DND-41 (cell line): ENCODE measurements around the gene LRRC14B.

Source experiments
- ATAC-seq: fragments of 200-7000 bp; cut with Tn5 transposase; 3 replicates; pipeline ENCODE4 v1.9.1; 2021; ENCODE audit warnings: low read depth; ENCODE audit not compliant: insufficient read depth
- DNase-seq: peaks from one replicate; pipeline ENCODE4 v3.0.0-alpha.2; 2020
- H2AFZ ChIP-seq: 2 replicates; pipeline ENCODE4 v1.6.0; 2012; ENCODE audit warnings: low read depth, low read length
- H3K27ac ChIP-seq: 2 replicates; pipeline ENCODE4 v1.5.1; 2012; ENCODE audit warnings: low read length, inconsistent platforms
- H3K27me3 ChIP-seq: fragments of 200-600 bp; sonication (generic); 2 replicates; pipeline ENCODE4 v1.6.0; 2012; ENCODE audit warnings: low read length, mild to moderate bottlenecking, inconsistent platforms; ENCODE audit not compliant: insufficient read depth, poor library complexity
- H3K36me3 ChIP-seq: 2 replicates; pipeline ENCODE4 v1.5.1; 2012; ENCODE audit warnings: low read length, inconsistent platforms; ENCODE audit not compliant: insufficient read depth
- H3K4me1 ChIP-seq: 2 replicates; pipeline ENCODE4 v1.5.1; 2012; ENCODE audit warnings: mild to moderate bottlenecking, low read length; ENCODE audit not compliant: insufficient read depth
- H3K4me2 ChIP-seq: 2 replicates; pipeline ENCODE4 v1.6.0; 2012; ENCODE audit warnings: mild to moderate bottlenecking, moderate library complexity, low read length, inconsistent platforms; ENCODE audit not compliant: insufficient read depth
- H3K4me3 ChIP-seq, 2 experiments: fragments of 200-600 bp in 1 of 2; shearing (Covaris generic) in 1 of 2; 2 replicates each; pipeline ENCODE4 v1.5.1; 2012 to 2016; ENCODE audit warnings: inconsistent platforms in 2 of 2, low read length in 2 of 2, mild to moderate bottlenecking in 2 of 2, low read depth in 1 of 2, moderate library complexity in 1 of 2
- H3K79me2 ChIP-seq: 2 replicates; pipeline ENCODE4 v1.6.0; 2012; ENCODE audit warnings: low read length, inconsistent platforms; ENCODE audit not compliant: insufficient read depth
- H3K9ac ChIP-seq: 2 replicates; pipeline ENCODE4 v1.6.0; 2012; ENCODE audit warnings: low read depth, mild to moderate bottlenecking, inconsistent platforms, low read length, moderate library complexity
- H3K9me3 ChIP-seq: 2 replicates; pipeline ENCODE4 v1.5.1; 2012; ENCODE audit warnings: low read length, moderate library complexity, mild to moderate bottlenecking, inconsistent platforms; ENCODE audit not compliant: insufficient read depth, severe bottlenecking
- H4K20me1 ChIP-seq: 2 replicates; pipeline ENCODE4 v1.6.0; 2012; ENCODE audit warnings: low read length; ENCODE audit not compliant: insufficient read depth
- EZH2 ChIP-seq: IDR thresholded peaks from 3 replicates; pipeline ENCODE4 v1.6.1; 2012; ENCODE audit warnings: borderline replicate concordance, low read depth, mild to moderate bottlenecking, moderate library complexity, low read length, inconsistent platforms; ENCODE audit not compliant: severe bottlenecking
- TF ChIP-seq, protein P1 (sequence below): IDR thresholded peaks from 2 replicates; pipeline ENCODE4 v1.5.1; 2012; ENCODE audit warnings: borderline replicate concordance, low read length, moderate library complexity, mild to moderate bottlenecking; ENCODE audit not compliant: poor library complexity, severe bottlenecking; ENCODE audit errors: extremely low read depth

The LRRC14B gene

DNA sequence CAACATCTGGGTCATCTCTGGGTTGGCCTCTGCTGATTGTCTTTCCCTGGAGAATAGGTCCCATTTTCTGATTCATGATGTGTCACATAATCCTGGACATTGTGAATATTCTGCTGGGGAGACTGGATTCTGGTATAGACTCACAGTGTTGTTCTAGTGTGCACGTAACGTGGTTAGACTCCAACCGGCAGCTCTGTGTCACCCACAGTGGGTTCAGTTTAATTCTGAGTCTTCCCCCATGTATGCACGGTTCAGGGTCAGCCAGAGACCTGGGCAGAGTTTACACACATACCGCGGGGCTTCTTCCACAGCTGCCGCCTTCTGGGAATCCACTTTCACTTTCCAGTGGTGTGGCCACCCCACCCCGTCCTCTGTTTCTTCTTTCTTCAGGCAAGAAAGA is 38.0 kb upstream of the LRRC14B start:
- Histone ChIP-seq H3K4me1 (no peaks in the 10 kb centered on the region), H4K20me1 (no peaks in the 10 kb centered on the region; the same call in 1 of the 2 replicates), H3K9me3 (no peaks in the 10 kb centered on the region), H2AFZ (no peak overlapping the region), H3K4me2 (no peak overlapping the region), H3K27me3 (peaks cover 2% of the 10 kb centered on the region), H3K79me2 (no peaks in the 10 kb centered on the region), H3K36me3 (no peaks in the 10 kb centered on the region), H3K27ac (no peak overlapping the region), H3K4me3 (no peak overlapping the region), H3K9ac (no peak overlapping the region)
- no peak for TF ChIP-seq EZH2
- TF ChIP-seq, protein P1, sequence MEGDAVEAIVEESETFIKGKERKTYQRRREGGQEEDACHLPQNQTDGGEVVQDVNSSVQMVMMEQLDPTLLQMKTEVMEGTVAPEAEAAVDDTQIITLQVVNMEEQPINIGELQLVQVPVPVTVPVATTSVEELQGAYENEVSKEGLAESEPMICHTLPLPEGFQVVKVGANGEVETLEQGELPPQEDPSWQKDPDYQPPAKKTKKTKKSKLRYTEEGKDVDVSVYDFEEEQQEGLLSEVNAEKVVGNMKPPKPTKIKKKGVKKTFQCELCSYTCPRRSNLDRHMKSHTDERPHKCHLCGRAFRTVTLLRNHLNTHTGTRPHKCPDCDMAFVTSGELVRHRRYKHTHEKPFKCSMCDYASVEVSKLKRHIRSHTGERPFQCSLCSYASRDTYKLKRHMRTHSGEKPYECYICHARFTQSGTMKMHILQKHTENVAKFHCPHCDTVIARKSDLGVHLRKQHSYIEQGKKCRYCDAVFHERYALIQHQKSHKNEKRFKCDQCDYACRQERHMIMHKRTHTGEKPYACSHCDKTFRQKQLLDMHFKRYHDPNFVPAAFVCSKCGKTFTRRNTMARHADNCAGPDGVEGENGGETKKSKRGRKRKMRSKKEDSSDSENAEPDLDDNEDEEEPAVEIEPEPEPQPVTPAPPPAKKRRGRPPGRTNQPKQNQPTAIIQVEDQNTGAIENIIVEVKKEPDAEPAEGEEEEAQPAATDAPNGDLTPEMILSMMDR = no peak
- ATAC-seq (peak; percentile 45; the same call in 1 of the 3 replicates), DNase-seq (no peak)

DNA sequence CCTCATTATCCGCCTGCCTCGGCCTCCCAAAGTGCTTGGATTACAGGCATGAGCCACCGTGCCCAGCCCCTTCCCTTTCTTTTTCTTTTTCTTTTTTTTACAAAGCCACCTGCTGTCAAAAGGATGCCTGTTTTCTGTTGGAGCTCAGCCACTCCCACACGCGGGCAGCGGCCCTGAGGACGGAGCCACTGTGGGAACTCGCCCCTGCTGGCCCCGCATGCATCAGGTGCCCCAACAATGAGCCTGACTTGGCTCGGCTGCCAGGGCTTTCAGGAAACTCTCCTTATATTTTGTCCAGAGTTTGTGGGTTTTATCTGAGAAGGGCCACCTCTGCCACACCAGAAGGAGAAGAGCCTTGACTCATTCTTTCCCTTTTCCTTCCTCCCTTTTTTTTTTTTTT is 37.1 kb upstream of the LRRC14B start:
- H3K4me2 ChIP-seq = no peak overlapping the region

DNA sequence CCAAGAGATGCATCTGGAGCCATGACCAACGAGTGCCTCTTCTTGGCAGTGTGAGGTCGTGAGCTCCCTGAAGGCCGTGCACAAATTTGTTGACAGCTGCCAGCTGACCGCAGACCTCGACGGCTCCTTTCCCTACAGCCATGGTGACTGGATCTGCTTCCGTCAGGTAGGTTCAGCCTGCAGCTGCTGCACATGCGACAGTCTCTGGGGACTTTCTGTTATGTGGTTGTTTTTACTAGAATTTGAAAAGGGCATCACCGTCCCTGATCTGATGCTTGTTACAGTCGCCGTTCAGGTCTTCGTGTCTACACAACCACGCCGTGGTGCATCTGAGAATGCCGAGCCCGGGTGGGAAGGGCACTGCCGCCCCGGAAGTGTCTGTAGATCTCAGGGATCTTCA is 36.5 kb upstream of the LRRC14B start:
- DNase-seq (no peak), ATAC-seq (no peak)
- Histone ChIP-seq H3K36me3 (no peaks in the 10 kb centered on the region), H3K4me2 (no peak overlapping the region), H3K4me1 (no peaks in the 10 kb centered on the region), H2AFZ (no peak overlapping the region), H3K9ac (no peak overlapping the region), H4K20me1 (no peaks in the 10 kb centered on the region; the same call in 1 of the 2 replicates), H3K79me2 (no peaks in the 10 kb centered on the region), H3K4me3 (no peak overlapping the region), H3K27me3 (peaks cover 2% of the 10 kb centered on the region), H3K9me3 (no peaks in the 10 kb centered on the region), H3K27ac (no peak overlapping the region)
- no peak for TF ChIP-seq EZH2

More for the DNA sequence above, 37.1 kb upstream of the LRRC14B start:
- Histone ChIP-seq H3K79me2 (no peaks in the 10 kb centered on the region), H2AFZ (no peak overlapping the region), H3K27me3 (peaks cover 2% of the 10 kb centered on the region), H3K4me1 (no peaks in the 10 kb centered on the region), H3K36me3 (no peaks in the 10 kb centered on the region), H3K9me3 (no peaks in the 10 kb centered on the region), H3K27ac (no peak overlapping the region), H3K9ac (no peak overlapping the region), H4K20me1 (no peaks in the 10 kb centered on the region; the same call in 1 of the 2 replicates), H3K4me3 (no peak overlapping the region)
- DNase-seq (no peak), ATAC-seq (no peak)
- TF ChIP-seq, protein P1 = no peak
- TF ChIP-seq EZH2 = no peak

DNA sequence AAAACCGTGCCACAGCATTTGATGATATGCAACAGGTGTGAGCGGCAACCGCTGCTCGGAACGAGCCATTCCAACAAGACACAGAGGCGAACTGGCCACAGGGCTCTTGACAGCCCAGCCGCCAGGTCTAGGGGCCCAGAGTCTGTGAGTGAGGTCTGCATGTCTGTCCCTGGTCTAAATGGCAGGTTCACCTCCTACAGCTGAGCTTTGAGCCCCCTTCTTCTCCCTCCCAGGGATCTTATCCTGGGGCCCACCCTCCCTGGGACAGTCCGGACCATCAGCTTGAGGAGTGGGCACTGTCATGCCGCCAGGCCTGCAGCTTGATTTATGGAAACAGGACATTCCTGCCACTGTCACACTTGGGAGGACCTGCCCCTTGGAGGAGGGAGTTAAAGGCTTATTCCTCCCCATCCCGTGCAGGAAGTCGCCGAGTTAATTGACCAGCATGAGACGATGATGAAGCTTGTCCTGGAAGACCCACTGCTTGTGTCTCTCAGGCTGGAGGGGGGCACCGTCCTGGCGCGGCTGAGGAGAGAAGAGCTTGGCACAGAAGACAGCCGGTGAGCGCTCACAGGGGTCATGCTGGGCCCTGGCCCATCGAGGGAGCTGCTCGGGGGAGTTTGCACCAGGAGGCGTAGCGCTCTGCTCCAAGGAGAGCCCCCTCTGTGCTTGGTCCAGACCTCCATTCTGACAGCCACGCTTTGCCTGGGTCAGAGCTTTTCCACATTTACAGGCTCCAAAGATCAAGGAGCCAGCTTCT is 35.5 kb upstream of the LRRC14B start:
- no peak overlapping the region for H3K4me2 ChIP-seq

More for the DNA sequence above, 35.5 kb upstream of the LRRC14B start:
- Histone ChIP-seq H3K27me3 (peaks cover 2% of the 10 kb centered on the region), H3K4me3 (no peak overlapping the region), H3K27ac (no peak overlapping the region), H2AFZ (no peak overlapping the region), H3K9ac (no peak overlapping the region), H3K9me3 (no peaks in the 10 kb centered on the region), H3K4me1 (no peaks in the 10 kb centered on the region), H3K36me3 (no peaks in the 10 kb centered on the region), H4K20me1 (no peaks in the 10 kb centered on the region; the same call in 1 of the 2 replicates), H3K79me2 (no peaks in the 10 kb centered on the region)
- DNase-seq = no peak
- TF ChIP-seq, protein P1 = no peak
- no peak for TF ChIP-seq EZH2
- no peak for ATAC-seq
